ENCODE measurements around the gene MAP2K6.

The MAP2K6 gene

DNA sequence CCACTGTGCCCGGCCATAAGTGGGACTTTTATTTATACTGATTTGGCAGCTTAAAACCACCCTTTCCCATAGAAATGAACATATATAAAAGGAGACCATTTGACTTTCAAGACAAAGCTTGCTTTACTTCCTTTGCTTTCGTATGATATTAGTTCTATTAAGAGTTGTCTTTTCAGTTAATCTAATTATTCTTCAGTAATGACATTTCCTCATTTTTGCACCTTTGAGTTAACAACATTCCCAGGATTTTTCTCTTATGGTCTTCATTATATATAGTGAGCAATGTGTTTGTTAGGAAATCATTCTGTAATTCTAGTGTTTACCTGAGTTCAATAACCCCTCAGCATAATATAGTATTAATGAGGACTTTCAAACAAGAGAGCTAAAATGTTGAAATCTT, 173.8 kb downstream of the MAP2K6 start:
- DNase-seq = no peak

DNA sequence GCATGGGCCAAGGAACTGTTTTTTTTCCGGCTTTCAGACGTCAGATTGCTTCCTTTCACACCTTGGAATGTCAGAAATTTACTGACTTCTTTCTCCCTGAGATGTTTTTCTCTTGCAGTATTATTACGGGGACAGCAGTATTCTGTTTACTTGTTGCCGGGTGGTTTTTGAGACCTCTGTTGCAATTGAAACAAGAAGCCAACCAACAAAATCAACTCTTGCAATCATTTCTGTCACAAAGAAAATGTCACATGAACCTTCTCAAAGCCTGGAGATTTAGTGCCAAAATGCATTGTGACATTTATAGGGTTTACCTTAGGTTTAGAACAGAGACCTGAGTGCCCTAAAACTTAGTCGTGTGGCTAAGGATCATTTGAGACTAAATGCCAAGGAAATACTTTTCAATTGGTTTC, 174.3 kb downstream of the MAP2K6 start:
- no peak for DNase-seq

GRCh38 chr17:69590671-69591070, 176.2 kb downstream of the MAP2K6 start:
- DNase-seq = no peak

GRCh38 chr17:69592692-69593350, 178.3 kb downstream of the MAP2K6 start:
- no peak for DNase-seq

DNA sequence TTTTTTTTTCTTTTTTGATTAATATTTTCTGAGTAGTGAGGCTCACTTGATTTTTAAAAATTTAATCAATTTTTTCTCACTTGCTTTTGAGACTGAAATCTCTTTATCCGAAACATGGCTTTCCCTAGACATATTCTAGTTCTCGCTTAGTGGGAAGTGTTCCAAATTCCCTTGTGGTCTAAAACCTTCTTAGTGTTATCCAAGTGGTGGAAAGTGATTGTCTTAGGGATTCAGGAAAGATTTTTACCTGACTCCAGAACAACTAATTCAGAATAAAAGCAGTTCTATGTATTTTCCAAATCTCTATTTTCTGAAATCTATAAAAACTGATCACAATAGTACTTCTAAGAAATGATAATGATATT, 178.8 kb downstream of the MAP2K6 start:
- no peak for DNase-seq

DNA sequence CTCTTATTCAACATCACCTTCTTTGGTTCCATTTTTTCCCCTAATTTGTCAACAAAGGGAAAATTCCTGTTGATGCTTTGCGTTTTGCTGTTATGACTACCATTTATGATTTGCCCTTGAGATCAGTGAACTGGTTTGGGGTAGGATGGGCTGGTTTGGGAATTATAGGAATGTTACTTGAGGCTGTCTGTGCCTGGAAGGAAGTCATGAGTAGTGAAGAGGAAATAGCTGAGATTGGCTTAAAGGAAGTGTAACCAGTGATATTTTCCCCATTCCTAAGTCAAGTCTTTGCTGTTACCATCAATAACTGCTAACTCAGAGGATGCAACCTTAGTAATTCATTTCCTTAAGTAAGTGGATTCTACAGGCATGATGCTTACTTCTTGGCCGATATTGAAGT, 179.2 kb downstream of the MAP2K6 start:
- DNase-seq = no peak

GRCh38 chr17:69594641-69595040, 180.1 kb downstream of the MAP2K6 start:
- no peak for DNase-seq

DNA sequence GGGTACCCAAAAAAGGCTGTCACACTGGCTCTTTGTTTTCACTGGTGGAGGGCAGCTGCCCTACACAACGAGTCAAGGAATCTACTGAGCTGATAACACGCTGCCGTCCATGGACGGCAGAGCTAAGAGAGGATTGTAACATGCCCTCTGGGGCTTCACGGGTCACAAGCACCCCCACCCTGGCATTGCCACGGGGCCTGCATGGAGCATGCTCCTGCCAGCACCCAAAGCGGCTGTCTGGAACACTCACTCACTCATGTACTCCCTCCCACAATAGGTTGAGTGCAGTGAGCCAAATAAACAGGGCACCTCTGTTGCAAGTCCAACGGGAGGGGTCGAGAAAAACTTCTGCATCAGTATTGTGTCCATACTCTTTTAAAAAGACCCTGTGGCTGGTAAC, 181.6 kb downstream of the MAP2K6 start:
- DNase-seq = no peak

GRCh38 chr17:69597898-69598692, 183.6 kb downstream of the MAP2K6 start:
- no peak for DNase-seq

DNA sequence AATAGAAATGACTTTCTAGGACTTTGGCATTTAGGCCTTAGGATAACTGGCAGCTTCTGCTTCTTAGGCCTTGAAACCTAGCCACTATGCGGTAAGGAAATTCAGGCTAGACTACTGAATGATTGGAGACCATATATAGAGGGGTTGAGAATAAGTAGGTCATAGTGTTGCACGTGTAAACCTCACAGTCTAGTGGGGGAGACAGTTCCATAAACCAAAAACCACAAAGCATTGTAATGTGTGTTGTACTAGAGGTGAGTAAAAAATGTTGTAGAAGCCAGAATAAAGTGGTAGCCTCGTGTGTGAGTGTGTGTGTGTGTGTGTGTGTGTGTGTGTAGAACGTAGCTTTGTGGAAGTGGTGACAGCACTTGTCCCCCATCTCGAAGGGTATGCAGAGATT, 188.5 kb downstream of the MAP2K6 start:
- DNase-seq = no peak

Data from SHP77 (cell line).